NCI-H187 (cell line): ENCODE data around the gene PHOX2B.
"Not testable (repeated sequence)": the region's sequence is repeated elsewhere in the genome, so short reads cannot be mapped to it uniquely, and the experiment has no call there.

Experiments
- DNase-seq, 2 experiments: peaks; one replicate each; lab custom pipeline; 2025; lab: John Stamatoyannopoulos, UW

Gene PHOX2B

DNA sequence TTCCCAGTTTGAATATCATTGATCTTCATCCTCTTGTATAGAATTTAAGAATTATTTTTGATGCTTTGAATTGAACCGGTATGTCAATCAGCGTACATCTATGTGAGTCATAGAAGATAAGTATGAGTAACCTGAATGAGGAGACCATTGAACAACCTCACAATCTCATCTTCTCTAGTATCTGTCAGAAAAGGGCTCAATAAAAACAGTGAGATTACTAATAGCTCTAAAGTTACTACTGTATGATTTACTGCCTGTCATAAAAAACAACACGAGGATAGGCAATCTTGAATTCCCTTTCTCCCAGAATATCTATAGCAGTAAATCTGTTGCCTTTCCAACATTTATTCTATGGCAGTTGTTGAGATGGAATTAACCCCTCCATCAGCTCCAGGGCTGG lies 36.1 kb downstream of the PHOX2B start:
- DNase-seq, result no peak

DNA sequence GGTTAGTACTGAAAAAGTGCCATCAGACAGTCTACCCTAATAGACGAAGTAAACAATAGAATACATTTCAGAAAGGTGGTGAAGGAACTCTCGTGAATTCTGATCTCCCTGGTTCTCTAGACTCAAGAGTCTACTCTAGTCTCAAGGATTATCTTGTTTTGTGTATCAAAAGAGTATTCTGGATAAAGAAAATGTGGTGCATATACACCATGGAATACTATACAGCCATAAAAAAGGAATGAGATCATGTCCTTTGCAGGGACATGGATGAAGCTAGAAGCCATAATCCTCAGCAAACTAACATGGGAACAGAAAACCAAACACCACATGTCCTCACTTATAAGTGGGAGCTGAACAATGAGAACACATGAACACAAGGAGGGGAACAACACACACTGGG lies 36.9 kb downstream of the PHOX2B start:
- DNase-seq, result not testable (repeated sequence)

DNA sequence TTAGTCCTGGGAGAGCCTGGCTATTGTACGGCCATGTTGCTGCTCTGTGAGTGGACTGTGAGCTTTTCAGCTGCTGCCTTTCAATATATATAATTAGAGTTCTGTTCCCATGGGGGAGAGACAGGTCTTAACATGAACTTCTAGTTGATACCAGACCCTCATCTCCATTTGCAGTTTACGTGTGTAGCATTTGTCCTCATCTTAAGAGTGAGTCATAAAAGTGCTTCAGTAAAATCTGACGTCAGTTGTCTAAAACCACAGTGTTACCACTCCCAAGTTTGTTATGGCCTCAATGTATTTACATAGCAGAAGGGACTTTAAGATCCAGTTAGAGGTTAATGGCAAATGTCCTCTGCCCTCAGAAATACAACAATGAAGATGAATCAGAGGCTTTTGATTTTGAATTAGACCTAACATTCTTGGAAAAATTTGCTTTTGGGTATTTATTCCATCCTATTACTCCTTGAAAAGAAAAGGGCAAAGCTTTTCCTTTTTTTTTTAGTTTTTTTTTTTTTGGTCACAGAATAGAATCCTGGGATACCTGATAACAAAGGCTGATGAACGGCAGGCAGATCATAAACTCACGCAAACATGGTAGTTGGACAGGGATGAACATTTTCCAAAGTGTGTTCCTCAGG lies 38.6 kb downstream of the PHOX2B start:
- DNase-seq, result peak; percentile 84 to 95

DNA sequence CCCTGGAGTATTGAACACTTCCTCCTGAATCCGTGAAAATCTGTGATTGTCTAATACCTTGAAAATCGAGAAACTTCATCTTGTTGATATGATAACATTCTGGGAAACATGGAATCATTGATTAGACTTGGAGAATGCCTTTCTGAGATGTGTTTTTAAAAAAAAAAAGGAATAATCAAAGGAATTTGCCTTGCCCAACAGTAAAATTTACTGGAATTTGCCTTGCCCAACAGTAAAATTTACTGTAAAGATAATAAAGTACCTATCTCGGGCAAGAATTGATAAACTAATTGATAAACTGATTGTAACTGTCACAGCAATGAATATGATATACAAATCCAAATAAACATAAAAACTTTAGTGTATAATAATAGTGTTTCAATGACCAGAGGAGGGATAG lies 44.7 kb downstream of the PHOX2B start:
- DNase-seq, result no peak

DNA sequence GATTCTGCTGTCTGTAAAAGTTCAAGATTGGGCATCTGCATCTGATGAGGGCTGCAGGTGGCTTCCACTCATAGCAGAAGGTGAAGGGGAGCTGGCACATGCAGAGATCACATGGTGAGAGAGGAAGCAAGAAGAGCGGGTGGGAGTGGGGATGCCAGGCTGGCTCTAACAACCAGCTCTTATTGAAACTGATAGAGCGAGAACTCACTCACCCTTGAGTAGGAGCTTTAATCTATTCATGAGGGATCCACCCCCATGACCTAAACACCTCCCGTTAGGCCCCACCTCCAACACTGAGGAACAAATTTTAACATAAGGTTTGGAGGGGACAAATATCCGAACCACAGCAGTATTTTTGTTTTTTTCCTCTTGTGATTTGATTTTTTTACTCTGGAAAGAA lies 45.8 kb downstream of the PHOX2B start:
- no peak for DNase-seq

DNA sequence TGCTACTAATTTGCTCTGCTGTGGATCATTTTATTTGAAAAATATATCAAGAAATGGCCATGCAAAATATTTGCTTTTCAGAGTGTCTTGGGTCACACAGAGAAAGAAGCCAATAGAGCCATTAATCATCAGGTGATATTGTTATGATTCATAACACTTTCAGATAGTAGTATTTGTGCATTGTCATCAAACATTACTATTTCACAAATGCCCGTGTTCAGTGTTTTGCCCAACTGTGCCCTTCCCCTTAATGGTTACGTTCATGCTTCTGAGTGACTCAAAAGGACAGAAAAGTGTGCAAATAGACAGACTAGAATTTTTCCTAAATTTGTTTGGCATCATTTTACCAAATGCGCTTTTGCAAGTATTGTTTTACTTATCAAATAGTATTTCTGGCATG lies 46.5 kb downstream of the PHOX2B start:
- no peak for DNase-seq

DNA sequence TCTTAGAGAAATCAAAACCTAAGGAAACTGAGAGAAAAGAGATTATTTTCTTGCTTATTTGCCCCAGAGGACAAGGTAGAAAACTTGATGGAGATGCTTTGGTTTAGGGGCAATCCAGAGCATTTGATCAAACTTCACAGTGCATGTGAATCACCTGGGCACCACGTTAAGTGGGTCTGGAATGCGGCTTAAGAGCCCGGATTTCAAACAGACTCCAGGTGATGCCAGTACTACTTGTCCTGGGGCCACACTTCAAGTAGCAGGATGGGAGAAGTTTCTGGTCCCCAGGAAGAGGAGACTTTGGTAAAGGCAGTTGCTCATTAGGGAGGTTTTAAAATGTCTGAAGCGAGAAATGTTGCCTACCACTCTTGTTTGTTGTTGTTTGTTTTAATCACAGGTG lies 51.8 kb downstream of the PHOX2B start:
- no peak for DNase-seq

DNA sequence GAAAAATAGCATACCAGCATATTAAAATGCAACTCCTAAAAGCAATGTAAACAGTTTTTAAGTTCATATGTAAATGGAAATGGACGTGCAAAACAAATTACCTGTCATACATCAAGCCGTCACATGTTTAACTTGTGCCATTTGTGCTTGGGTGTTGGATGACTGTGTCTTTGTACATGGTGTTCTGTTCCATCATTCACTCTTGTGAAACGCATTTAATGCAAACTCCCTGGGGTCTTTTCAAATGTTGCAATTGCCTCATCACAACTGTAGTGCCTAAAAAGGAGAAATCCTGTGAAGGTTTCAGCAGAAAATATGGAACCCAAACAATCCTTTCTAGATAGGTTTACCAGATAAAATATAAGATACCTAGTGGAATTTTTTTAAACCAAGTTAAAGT lies 52.4 kb downstream of the PHOX2B start:
- peak in 1 of 2 experiments; percentile 23 for DNase-seq
